Mammary epithelial cell (primary cell): ENCODE measurements around the gene NUDT4.

Source experiments
- CTCF ChIP-seq, 2 donors: IDR thresholded peaks in 1 of 2; conservative IDR thresholded peaks in 1 of 2; 2 replicates each; pipeline ENCODE4 v1.5.1; 2011 to 2012; ENCODE audit warnings: inconsistent platforms in 2 of 2, low read length in 2 of 2, mild to moderate bottlenecking in 2 of 2, control low read depth in 1 of 2, low read depth in 1 of 2; ENCODE audit not compliant: insufficient read depth in 1 of 2; ENCODE audit errors: extremely low read depth in 1 of 2
- EZH2 ChIP-seq: IDR thresholded peaks from 2 replicates; pipeline ENCODE4 v1.6.1; 2012; ENCODE audit warnings: low read length, inconsistent platforms, borderline replicate concordance

DNA sequence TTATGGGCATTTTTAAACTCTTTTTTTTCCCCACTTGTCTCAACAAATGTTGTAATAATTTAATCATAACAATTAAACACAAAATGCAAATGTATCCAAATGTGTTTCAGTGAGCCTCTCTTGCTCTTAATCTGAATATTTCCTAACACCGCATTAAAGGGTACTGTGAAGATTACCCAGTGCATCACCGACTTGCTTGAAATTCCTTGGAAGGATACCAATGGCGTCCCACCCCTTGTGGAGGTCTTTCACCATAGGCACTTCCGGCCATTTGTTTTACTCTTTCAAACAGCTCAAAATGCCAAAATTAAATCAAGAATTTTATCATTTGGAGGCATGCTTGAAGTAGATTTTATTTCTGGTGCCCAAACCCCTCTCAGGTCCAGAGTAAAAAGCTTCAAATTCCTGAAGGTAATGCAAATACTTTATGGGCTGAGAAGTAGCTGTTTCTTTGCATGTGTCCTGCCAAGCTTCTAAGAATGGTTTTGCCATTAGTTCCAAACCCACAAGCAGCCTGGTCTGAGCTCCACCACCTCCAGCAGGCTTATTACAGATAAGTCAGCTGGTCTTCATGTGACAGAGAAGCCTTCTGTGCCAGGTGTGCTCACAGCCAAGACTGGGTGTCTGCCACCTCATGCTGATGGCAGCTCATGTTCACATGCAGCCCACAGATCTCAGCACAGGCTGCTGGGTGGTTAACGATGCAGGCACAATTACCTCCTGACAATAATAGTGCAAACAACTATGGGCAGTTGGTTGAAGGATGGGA, 16.4 kb upstream of the NUDT4 start:
- TF ChIP-seq CTCF (conservative IDR thresholded peaks at IDR 0.05 in 1 of 2, IDR thresholded peaks at IDR 0.05 in 1 of 2; ENCODE audit: extremely low read depth in 1 of 2, insufficient read depth in 1 of 2, low read depth in 1 of 2, low read length in 2 of 2) (no peak), EZH2 (no peak)
